ENCODE data around the gene LPA.
"Not testable (repeated sequence)": the region's sequence is repeated elsewhere in the genome, so short reads cannot be mapped to it uniquely, and the experiment has no call there.

LPA gene

GRCh38 chr6:160535270-160535669 is 128.8 kb downstream of the LPA start:
- Histone ChIP-seq H3K36me3 (ENCODE audit: control insufficient read depth, insufficient read depth, low read length) (no peaks in the 10 kb centered on the region), H3K4me3 (replicated peaks; ENCODE audit: low read depth, low read length) (no peak overlapping the region), H3K27me3 (replicated peaks; ENCODE audit: control insufficient read depth, insufficient read depth, low read length) (no peaks in the 10 kb centered on the region)
- no peak for DNase-seq (ENCODE audit: extremely low read depth, insufficient read length)
- TF ChIP-seq CTCF (IDR thresholded peaks at IDR 0.05; ENCODE audit: insufficient read depth, low read length, poor library complexity, severe bottlenecking): no peak

GRCh38 chr6:160534050-160534696 is 129.9 kb downstream of the LPA start:
- Histone ChIP-seq H3K27me3 (replicated peaks; ENCODE audit: control insufficient read depth, insufficient read depth, low read length) (no peaks in the 10 kb centered on the region), H3K4me3 (replicated peaks; ENCODE audit: low read depth, low read length) (no peak overlapping the region), H3K36me3 (ENCODE audit: control insufficient read depth, insufficient read depth, low read length) (no peaks in the 10 kb centered on the region)
- DNase-seq (ENCODE audit: extremely low read depth, insufficient read length): no peak
- peak; percentile 87 for TF ChIP-seq CTCF (IDR thresholded peaks at IDR 0.05; ENCODE audit: insufficient read depth, low read length, poor library complexity, severe bottlenecking)

GRCh38 chr6:160532315-160532714 is 131.8 kb downstream of the LPA start:
- Histone ChIP-seq H3K27me3 (replicated peaks; ENCODE audit: control insufficient read depth, insufficient read depth, low read length) (no peaks in the 10 kb centered on the region), H3K4me3 (replicated peaks; ENCODE audit: low read depth, low read length) (no peak overlapping the region), H3K36me3 (ENCODE audit: control insufficient read depth, insufficient read depth, low read length) (no peaks in the 10 kb centered on the region)
- no peak for TF ChIP-seq CTCF (IDR thresholded peaks at IDR 0.05; ENCODE audit: insufficient read depth, low read length, poor library complexity, severe bottlenecking)
- DNase-seq (ENCODE audit: extremely low read depth, insufficient read length): no peak

GRCh38 chr6:160531826-160532225 is 132.2 kb downstream of the LPA start:
- DNase-seq (ENCODE audit: extremely low read depth, insufficient read length): no peak
- no peaks in the 10 kb centered on the region for H3K27me3 ChIP-seq (replicated peaks; ENCODE audit: control insufficient read depth, insufficient read depth, low read length)
- no peaks in the 10 kb centered on the region for H3K36me3 ChIP-seq (ENCODE audit: control insufficient read depth, insufficient read depth, low read length)
- TF ChIP-seq CTCF (IDR thresholded peaks at IDR 0.05; ENCODE audit: insufficient read depth, low read length, poor library complexity, severe bottlenecking): no peak
- H3K4me3 ChIP-seq (replicated peaks; ENCODE audit: low read depth, low read length): no peak overlapping the region

GRCh38 chr6:160529524-160529923 is 134.6 kb downstream of the LPA start:
- H3K4me3 ChIP-seq (replicated peaks; ENCODE audit: low read depth, low read length); DNase-seq (ENCODE audit: extremely low read depth, insufficient read length); H3K36me3 ChIP-seq (ENCODE audit: control insufficient read depth, insufficient read depth, low read length); H3K27me3 ChIP-seq (replicated peaks; ENCODE audit: control insufficient read depth, insufficient read depth, low read length): not testable (repeated sequence)

- TF ChIP-seq CTCF (IDR thresholded peaks at IDR 0.05; ENCODE audit: insufficient read depth, low read length, poor library complexity, severe bottlenecking): no peak
- H3K4me3 ChIP-seq (replicated peaks; ENCODE audit: low read depth, low read length): no peak overlapping the region
- no peaks in the 10 kb centered on the region for H3K36me3 ChIP-seq (ENCODE audit: control insufficient read depth, insufficient read depth, low read length)
- no peaks in the 10 kb centered on the region for H3K27me3 ChIP-seq (replicated peaks; ENCODE audit: control insufficient read depth, insufficient read depth, low read length)
- DNase-seq (ENCODE audit: extremely low read depth, insufficient read length): peak; percentile 47
Measured at GRCh38 chr6:160523223-160523622, 140.9 kb downstream of the LPA start.
